ENCODE results near the gene SLC38A8. TPM values are rescaled to one million over a fixed set of nuclear protein-coding genes. Genes with fewer than 3 reads are reported as not detected.

Gene SLC38A8
- total RNA-seq, 1 donor from 2014 or later = not detected

- Mint-ChIP-seq H3K36me3 (peaks cover 10% of the 10 kb centered on the region), H3K27ac (no peak overlapping the region), H3K27me3 (peaks cover under 1% of the 10 kb centered on the region), H3K4me3 (no peak overlapping the region), H3K9me3 (peaks cover 10% of the 10 kb centered on the region), H3K4me1 (ENCODE audit: unreplicated experiment) (no peaks in the 10 kb centered on the region)
- DNase-seq (ENCODE audit: extremely low spot score, unreplicated experiment) = no peak
- TF ChIP-seq CTCF (conservative IDR thresholded peaks at IDR 0.05) = no peak
These were observed 63.2 kb downstream of the SLC38A8 start for GRCh38 chr16:83979441-83979840.

GRCh38 chr16:83978401-83978904 lies 64.1 kb downstream of the SLC38A8 start:
- no peak overlapping the region for H3K27ac Mint-ChIP-seq
- H3K27me3 Mint-ChIP-seq = peaks cover 3% of the 10 kb centered on the region
- no peak for TF ChIP-seq CTCF (conservative IDR thresholded peaks at IDR 0.05)
- peaks cover 10% of the 10 kb centered on the region for H3K36me3 Mint-ChIP-seq
- DNase-seq (ENCODE audit: extremely low spot score, unreplicated experiment) = no peak
- H3K4me1 Mint-ChIP-seq (ENCODE audit: unreplicated experiment) = no peaks in the 10 kb centered on the region
- H3K9me3 Mint-ChIP-seq = peaks cover 10% of the 10 kb centered on the region
- H3K4me3 Mint-ChIP-seq = no peak overlapping the region

- no peak for TF ChIP-seq CTCF (conservative IDR thresholded peaks at IDR 0.05)
These were observed 65.4 kb downstream of the SLC38A8 start for GRCh38 chr16:83977056-83977815.

GRCh38 chr16:83975590-83976260 lies 66.9 kb downstream of the SLC38A8 start:
- no peak for TF ChIP-seq CTCF (conservative IDR thresholded peaks at IDR 0.05)
- Mint-ChIP-seq H3K4me1 (ENCODE audit: unreplicated experiment) (no peaks in the 10 kb centered on the region), H3K36me3 (peaks cover 5% of the 10 kb centered on the region), H3K4me3 (no peak overlapping the region), H3K27ac (no peak overlapping the region), H3K9me3 (peaks cover 10% of the 10 kb centered on the region), H3K27me3 (peaks cover 3% of the 10 kb centered on the region)
- DNase-seq (ENCODE audit: extremely low spot score, unreplicated experiment) = no peak

More at GRCh38 chr16:83977056-83977815, 65.4 kb downstream of the SLC38A8 start:
- H3K4me1 Mint-ChIP-seq (ENCODE audit: unreplicated experiment) = no peaks in the 10 kb centered on the region
- peaks cover 3% of the 10 kb centered on the region for H3K27me3 Mint-ChIP-seq
- peaks cover 10% of the 10 kb centered on the region for H3K9me3 Mint-ChIP-seq
- H3K27ac Mint-ChIP-seq = no peak overlapping the region
- no peak for DNase-seq (ENCODE audit: extremely low spot score, unreplicated experiment)
- peaks cover 5% of the 10 kb centered on the region for H3K36me3 Mint-ChIP-seq
- no peak overlapping the region for H3K4me3 Mint-ChIP-seq

GRCh38 chr16:83974475-83974874 lies 68.1 kb downstream of the SLC38A8 start:
- H3K4me1 Mint-ChIP-seq (ENCODE audit: unreplicated experiment) = no peaks in the 10 kb centered on the region
- no peak for DNase-seq (ENCODE audit: extremely low spot score, unreplicated experiment)
- no peak overlapping the region for H3K27ac Mint-ChIP-seq
- H3K36me3 Mint-ChIP-seq = peaks cover 5% of the 10 kb centered on the region
- H3K4me3 Mint-ChIP-seq = no peak overlapping the region
- peaks cover 8% of the 10 kb centered on the region for H3K27me3 Mint-ChIP-seq
- no peak for TF ChIP-seq CTCF (conservative IDR thresholded peaks at IDR 0.05)
- peaks cover 10% of the 10 kb centered on the region for H3K9me3 Mint-ChIP-seq
